Measurements from ENCODE around the gene PALLD. TPM values are rescaled to one million over a fixed set of nuclear protein-coding genes. Genes with fewer than 3 reads are reported as not detected.

PALLD gene
- total RNA-seq, 4 donors from 2014 or later: 58.5 to 164 (median 84.2) TPM

- no peak for TF ChIP-seq CTCF (IDR thresholded peaks at IDR 0.05)
- DNase-seq (ENCODE audit: low spot score) (no peak), ATAC-seq (ENCODE audit: low FRiP score) (no peak)
Measured at GRCh38 chr4:168761066-168761465, 264.2 kb downstream of the PALLD start.

GRCh38 chr4:168765322-168765721 lies 268.5 kb downstream of the PALLD start:
- TF ChIP-seq CTCF (IDR thresholded peaks at IDR 0.05): no peak
- ATAC-seq (ENCODE audit: low FRiP score) (no peak), DNase-seq (ENCODE audit: low spot score) (no peak)

GRCh38 chr4:168765726-168766125 lies 268.9 kb downstream of the PALLD start:
- no peak for DNase-seq (ENCODE audit: low spot score)
- ATAC-seq (ENCODE audit: low FRiP score): peak; percentile 79
- TF ChIP-seq CTCF (IDR thresholded peaks at IDR 0.05): no peak

GRCh38 chr4:168766604-168767316 lies 269.9 kb downstream of the PALLD start:
- no peak for ATAC-seq (ENCODE audit: low FRiP score)
- no peak for DNase-seq (ENCODE audit: low spot score)
- no peak for TF ChIP-seq CTCF (IDR thresholded peaks at IDR 0.05)

GRCh38 chr4:168769416-168769815 lies 272.6 kb downstream of the PALLD start:
- DNase-seq (ENCODE audit: low spot score): no peak
- no peak for ATAC-seq (ENCODE audit: low FRiP score)
- TF ChIP-seq CTCF (IDR thresholded peaks at IDR 0.05): no peak

- no peak for TF ChIP-seq CTCF (IDR thresholded peaks at IDR 0.05)
- ATAC-seq (ENCODE audit: low FRiP score) (no peak), DNase-seq (ENCODE audit: low spot score) (no peak)
Measured at GRCh38 chr4:168769837-168770236, 273.0 kb downstream of the PALLD start.

GRCh38 chr4:168771251-168771650 lies 274.4 kb downstream of the PALLD start:
- ATAC-seq (ENCODE audit: low FRiP score) (no peak), DNase-seq (ENCODE audit: low spot score) (no peak)
- no peak for TF ChIP-seq CTCF (IDR thresholded peaks at IDR 0.05)
